Measurements from ENCODE around the gene PBXIP1. TPM values are rescaled to one million over a fixed set of nuclear protein-coding genes. Genes with fewer than 3 reads are reported as not detected.
A peak's percentile ranks its signal among the peaks of the same experiment; 100 is the strongest.

Gene PBXIP1
- total and polyA plus RNA-seq, 2 of the 13 experiments (the other 11 are each of a cell fraction or from before 2014, with no cell fraction given) = 16.3 to 31.9 TPM

DNA sequence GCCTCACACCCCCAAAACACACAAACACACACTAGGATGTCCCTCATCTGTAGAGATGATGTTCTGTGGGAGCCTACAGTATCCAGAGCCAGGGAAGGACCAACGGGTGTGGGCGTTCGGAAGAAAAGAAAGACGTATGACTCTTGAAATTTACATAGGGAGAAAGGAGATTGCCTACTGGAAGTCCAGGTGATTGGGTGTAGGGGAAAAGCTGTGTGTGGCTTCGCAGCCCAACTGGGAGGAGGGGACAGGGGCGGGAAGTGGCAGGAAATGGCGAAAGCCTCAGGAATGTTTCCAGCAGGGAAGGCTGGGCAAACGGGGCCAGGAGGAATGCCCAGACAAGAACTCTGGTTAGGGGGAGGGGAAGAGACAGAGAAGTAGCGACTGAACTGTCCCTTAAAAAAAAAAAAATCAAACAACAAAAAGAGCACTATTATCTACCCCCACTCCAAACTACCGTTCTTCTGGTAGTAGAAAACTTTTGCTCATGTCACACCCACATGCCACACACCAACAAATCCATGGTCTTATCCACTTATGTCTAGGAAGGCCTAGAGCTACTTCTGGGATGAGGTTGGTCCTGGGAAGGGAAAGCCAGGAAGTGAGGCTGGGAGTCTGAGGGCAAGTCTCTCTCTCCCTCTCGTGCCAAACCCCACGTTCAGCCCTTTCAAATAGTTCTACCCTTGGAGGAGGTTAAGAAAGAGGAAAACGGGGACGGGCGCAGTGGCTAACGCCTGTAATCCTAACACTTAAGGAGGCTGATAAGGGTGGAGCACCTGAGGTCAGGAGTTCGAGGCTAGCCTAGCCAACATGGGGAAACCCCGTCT is 16.8 kb upstream of the PBXIP1 start (continued):
- TF ChIP-seq, protein P1, sequence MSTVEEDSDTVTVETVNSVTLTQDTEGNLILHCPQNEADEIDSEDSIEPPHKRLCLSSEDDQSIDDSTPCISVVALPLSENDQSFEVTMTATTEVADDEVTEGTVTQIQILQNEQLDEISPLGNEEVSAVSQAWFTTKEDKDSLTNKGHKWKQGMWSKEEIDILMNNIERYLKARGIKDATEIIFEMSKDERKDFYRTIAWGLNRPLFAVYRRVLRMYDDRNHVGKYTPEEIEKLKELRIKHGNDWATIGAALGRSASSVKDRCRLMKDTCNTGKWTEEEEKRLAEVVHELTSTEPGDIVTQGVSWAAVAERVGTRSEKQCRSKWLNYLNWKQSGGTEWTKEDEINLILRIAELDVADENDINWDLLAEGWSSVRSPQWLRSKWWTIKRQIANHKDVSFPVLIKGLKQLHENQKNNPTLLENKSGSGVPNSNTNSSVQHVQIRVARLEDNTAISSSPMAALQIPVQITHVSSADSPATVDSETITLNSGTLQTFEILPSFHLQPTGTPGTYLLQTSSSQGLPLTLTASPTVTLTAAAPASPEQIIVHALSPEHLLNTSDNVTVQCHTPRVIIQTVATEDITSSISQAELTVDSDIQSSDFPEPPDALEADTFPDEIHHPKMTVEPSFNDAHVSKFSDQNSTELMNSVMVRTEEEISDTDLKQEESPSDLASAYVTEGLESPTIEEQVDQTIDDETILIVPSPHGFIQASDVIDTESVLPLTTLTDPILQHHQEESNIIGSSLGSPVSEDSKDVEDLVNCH (CRISPR knock-in tag; IDR thresholded peaks at IDR 0.05) = no peak
- TF ChIP-seq NFE2 (CRISPR knock-in tag; IDR thresholded peaks at IDR 0.05) (no peak), ZMYM3 (CRISPR knock-in tag; IDR thresholded peaks at IDR 0.05) (no peak), ZNF563 (CRISPR knock-in tag; IDR thresholded peaks at IDR 0.05) (no peak), PAWR (CRISPR knock-in tag; IDR thresholded peaks at IDR 0.05; ENCODE audit: borderline replicate concordance) (no peak), EED (CRISPR knock-in tag; IDR thresholded peaks at IDR 0.05) (no peak), ZKSCAN8 (CRISPR knock-in tag; IDR thresholded peaks at IDR 0.05; ENCODE audit: borderline replicate concordance) (peak; percentile 87), ZNF839 (CRISPR knock-in tag; IDR thresholded peaks at IDR 0.05; ENCODE audit: borderline replicate concordance) (no peak), AGO2 (optimal IDR thresholded peaks at IDR 0.05; ENCODE audit: low read depth, low read length) (no peak), ZEB1 (IDR thresholded peaks at IDR 0.05; ENCODE audit: insufficient replicate concordance, low read depth) (no peak), ZNF484 (CRISPR knock-in tag; IDR thresholded peaks at IDR 0.05; ENCODE audit: borderline replicate concordance, low read depth) (no peak), ZNF430 (CRISPR knock-in tag; IDR thresholded peaks at IDR 0.05) (peak; percentile 23; the same call in 1 of the 2 replicates), NCOA5 (CRISPR knock-in tag; IDR thresholded peaks at IDR 0.05) (no peak; the same call in 1 of the 2 replicates), RARA (CRISPR knock-in tag; IDR thresholded peaks at IDR 0.05) (peak; percentile 23; the same call in 1 of the 2 replicates), ZNF446 (CRISPR knock-in tag; IDR thresholded peaks at IDR 0.05) (no peak), ZNF747 (CRISPR knock-in tag; IDR thresholded peaks at IDR 0.05; ENCODE audit: borderline replicate concordance) (no peak), GTF2F1 (IDR thresholded peaks at IDR 0.05; ENCODE audit: low read length) (no peak), ZNF768 (CRISPR knock-in tag; IDR thresholded peaks at IDR 0.05) (no peak), ZNF607 (CRISPR knock-in tag; IDR thresholded peaks at IDR 0.05; ENCODE audit: borderline replicate concordance) (0 out of 2 replicates have a peak, but pooled peaks have one; percentile 41), BRCA1 (CRISPR knock-in tag; IDR thresholded peaks at IDR 0.05) (no peak)
- TF ChIP-seq, protein P2, sequence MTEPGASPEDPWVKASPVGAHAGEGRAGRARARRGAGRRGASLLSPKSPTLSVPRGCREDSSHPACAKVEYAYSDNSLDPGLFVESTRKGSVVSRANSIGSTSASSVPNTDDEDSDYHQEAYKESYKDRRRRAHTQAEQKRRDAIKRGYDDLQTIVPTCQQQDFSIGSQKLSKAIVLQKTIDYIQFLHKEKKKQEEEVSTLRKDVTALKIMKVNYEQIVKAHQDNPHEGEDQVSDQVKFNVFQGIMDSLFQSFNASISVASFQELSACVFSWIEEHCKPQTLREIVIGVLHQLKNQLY (CRISPR knock-in tag; IDR thresholded peaks at IDR 0.05) = peak; percentile 16; the same call in 1 of the 2 replicates
- TF ChIP-seq, protein P3, sequence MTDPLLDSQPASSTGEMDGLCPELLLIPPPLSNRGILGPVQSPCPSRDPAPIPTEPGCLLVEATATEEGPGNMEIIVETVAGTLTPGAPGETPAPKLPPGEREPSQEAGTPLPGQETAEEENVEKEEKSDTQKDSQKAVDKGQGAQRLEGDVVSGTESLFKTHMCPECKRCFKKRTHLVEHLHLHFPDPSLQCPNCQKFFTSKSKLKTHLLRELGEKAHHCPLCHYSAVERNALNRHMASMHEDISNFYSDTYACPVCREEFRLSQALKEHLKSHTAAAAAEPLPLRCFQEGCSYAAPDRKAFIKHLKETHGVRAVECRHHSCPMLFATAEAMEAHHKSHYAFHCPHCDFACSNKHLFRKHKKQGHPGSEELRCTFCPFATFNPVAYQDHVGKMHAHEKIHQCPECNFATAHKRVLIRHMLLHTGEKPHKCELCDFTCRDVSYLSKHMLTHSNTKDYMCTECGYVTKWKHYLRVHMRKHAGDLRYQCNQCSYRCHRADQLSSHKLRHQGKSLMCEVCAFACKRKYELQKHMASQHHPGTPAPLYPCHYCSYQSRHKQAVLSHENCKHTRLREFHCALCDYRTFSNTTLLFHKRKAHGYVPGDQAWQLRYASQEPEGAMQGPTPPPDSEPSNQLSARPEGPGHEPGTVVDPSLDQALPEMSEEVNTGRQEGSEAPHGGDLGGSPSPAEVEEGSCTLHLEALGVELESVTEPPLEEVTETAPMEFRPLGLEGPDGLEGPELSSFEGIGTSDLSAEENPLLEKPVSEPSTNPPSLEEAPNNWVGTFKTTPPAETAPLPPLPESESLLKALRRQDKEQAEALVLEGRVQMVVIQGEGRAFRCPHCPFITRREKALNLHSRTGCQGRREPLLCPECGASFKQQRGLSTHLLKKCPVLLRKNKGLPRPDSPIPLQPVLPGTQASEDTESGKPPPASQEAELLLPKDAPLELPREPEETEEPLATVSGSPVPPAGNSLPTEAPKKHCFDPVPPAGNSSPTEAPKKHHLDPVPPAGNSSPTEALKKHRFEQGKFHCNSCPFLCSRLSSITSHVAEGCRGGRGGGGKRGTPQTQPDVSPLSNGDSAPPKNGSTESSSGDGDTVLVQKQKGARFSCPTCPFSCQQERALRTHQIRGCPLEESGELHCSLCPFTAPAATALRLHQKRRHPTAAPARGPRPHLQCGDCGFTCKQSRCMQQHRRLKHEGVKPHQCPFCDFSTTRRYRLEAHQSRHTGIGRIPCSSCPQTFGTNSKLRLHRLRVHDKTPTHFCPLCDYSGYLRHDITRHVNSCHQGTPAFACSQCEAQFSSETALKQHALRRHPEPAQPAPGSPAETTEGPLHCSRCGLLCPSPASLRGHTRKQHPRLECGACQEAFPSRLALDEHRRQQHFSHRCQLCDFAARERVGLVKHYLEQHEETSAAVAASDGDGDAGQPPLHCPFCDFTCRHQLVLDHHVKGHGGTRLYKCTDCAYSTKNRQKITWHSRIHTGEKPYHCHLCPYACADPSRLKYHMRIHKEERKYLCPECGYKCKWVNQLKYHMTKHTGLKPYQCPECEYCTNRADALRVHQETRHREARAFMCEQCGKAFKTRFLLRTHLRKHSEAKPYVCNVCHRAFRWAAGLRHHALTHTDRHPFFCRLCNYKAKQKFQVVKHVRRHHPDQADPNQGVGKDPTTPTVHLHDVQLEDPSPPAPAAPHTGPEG (CRISPR knock-in tag; IDR thresholded peaks at IDR 0.05) = peak; percentile 59; the same call in 1 of the 2 replicates
